Measurements from ENCODE around the gene UBE2I.
A peak's percentile ranks its signal among the peaks of the same experiment; 100 is the strongest.

The UBE2I gene

GRCh38 chr16:1357906-1358566 is 48.6 kb downstream of the UBE2I start:
- no peak for DNase-seq (ENCODE audit: low read depth, low spot score)

- DNase-seq (ENCODE audit: low read depth, low spot score): no peak
Measured at GRCh38 chr16:1361685-1362360, 52.4 kb downstream of the UBE2I start.

- no peak for DNase-seq (ENCODE audit: low read depth, low spot score)
Measured at GRCh38 chr16:1362807-1363206, 53.4 kb downstream of the UBE2I start.

GRCh38 chr16:1363501-1364041 is 54.1 kb downstream of the UBE2I start:
- DNase-seq (ENCODE audit: low read depth, low spot score): peak; percentile 87

GRCh38 chr16:1364510-1364909 is 55.1 kb downstream of the UBE2I start:
- no peak for DNase-seq (ENCODE audit: low read depth, low spot score)

- no peak for DNase-seq (ENCODE audit: low read depth, low spot score)
Measured at GRCh38 chr16:1366060-1366711, 56.8 kb downstream of the UBE2I start.

- no peak for DNase-seq (ENCODE audit: low read depth, low spot score)
Measured at GRCh38 chr16:1366712-1367299, 57.4 kb downstream of the UBE2I start.

GRCh38 chr16:1367486-1368174 is 58.2 kb downstream of the UBE2I start:
- no peak for DNase-seq (ENCODE audit: low read depth, low spot score)

GRCh38 chr16:1371054-1371978 is 61.9 kb downstream of the UBE2I start:
- DNase-seq (ENCODE audit: low read depth, low spot score): no peak

- DNase-seq (ENCODE audit: low read depth, low spot score): no peak
Measured at GRCh38 chr16:1372292-1372950, 63.0 kb downstream of the UBE2I start.

GRCh38 chr16:1374418-1375297 is 65.2 kb downstream of the UBE2I start:
- no peak for DNase-seq (ENCODE audit: low read depth, low spot score)

- no peak for DNase-seq (ENCODE audit: low read depth, low spot score)
Measured at GRCh38 chr16:1375298-1375640, 65.8 kb downstream of the UBE2I start.

GRCh38 chr16:1375741-1376410 is 66.4 kb downstream of the UBE2I start:
- no peak for DNase-seq (ENCODE audit: low read depth, low spot score)

Data from ELF-1 (cell line).